SH-SY5Y (cell line): ENCODE results near the gene SSH3.

Source experiments
- GATA2 ChIP-seq: IDR thresholded peaks from 2 replicates; pipeline ENCODE4 v1.6.1; 2011; ENCODE audit warnings: mild to moderate bottlenecking, low read depth, low read length
- GATA3 ChIP-seq: IDR thresholded peaks from 2 replicates; pipeline ENCODE4 v1.6.1; 2011; ENCODE audit warnings: low read depth, mild to moderate bottlenecking, low read length, moderate library complexity

- TF ChIP-seq GATA2 (no peak), GATA3 (no peak)
These were observed 32.8 kb upstream of the SSH3 start for GRCh38 chr11:67270256-67271204.
